RPMI7951 (cell line): ENCODE data around the gene NSD2. TPM values are rescaled to one million over a fixed set of nuclear protein-coding genes. Genes with fewer than 3 reads are reported as not detected.
"Not testable (repeated sequence)": the region's sequence is repeated elsewhere in the genome, so short reads cannot be mapped to it uniquely, and the experiment has no call there.

Source experiments
- DNase-seq: peaks from one replicate; pipeline ENCODE4 v3.0.0-alpha.2; 2012; ENCODE audit warnings: low read depth
- total RNA-seq: library from RNA; depleted of rRNA; stranded (reverse); fragments of >200 nt; shearing (Covaris generic); gene quantifications from 2 replicates; pipeline ENCODE4 v1.2.3, GENCODE V29; 2014; rRNA removed

The NSD2 gene
- 44.8 and 45.1 TPM in 2 replicates for total RNA-seq

GRCh38 chr4:1870578-1871443 lies at the start of gene NSD2:
NSD2 (plus strand) TSS chr4:1871393; CDS start chr4:1900655, 29,262 bp downstream.
- peak; percentile 86 for DNase-seq

GRCh38 chr4:1821679-1822567 lies 49.3 kb upstream of the NSD2 start:
- DNase-seq, result no peak

- DNase-seq, result no peak
These were observed 48.3 kb upstream of the NSD2 start for GRCh38 chr4:1822568-1823544.

- no peak for DNase-seq
These were observed 47.7 kb upstream of the NSD2 start for GRCh38 chr4:1823545-1823932.

- DNase-seq, result no peak
These were observed 46.4 kb upstream of the NSD2 start for GRCh38 chr4:1824746-1825145.

GRCh38 chr4:1825326-1825725 lies 45.9 kb upstream of the NSD2 start:
- DNase-seq, result no peak

- DNase-seq, result no peak
These were observed 44.5 kb upstream of the NSD2 start for GRCh38 chr4:1826531-1827350.

- DNase-seq, result no peak
These were observed 41.0 kb upstream of the NSD2 start for GRCh38 chr4:1830234-1830633.

- DNase-seq, result no peak
These were observed 40.5 kb upstream of the NSD2 start for GRCh38 chr4:1830642-1831228.

- no peak for DNase-seq
These were observed 39.9 kb upstream of the NSD2 start for GRCh38 chr4:1831331-1831730.

- DNase-seq, result no peak
These were observed 38.5 kb upstream of the NSD2 start for GRCh38 chr4:1832690-1833089.

- DNase-seq, result no peak
These were observed 37.7 kb upstream of the NSD2 start for GRCh38 chr4:1833307-1834046.

- DNase-seq, result no peak
These were observed 37.0 kb upstream of the NSD2 start for GRCh38 chr4:1834047-1834775.

- not testable (repeated sequence) for DNase-seq
These were observed 35.4 kb upstream of the NSD2 start for GRCh38 chr4:1835836-1836235.

- DNase-seq, result no peak
These were observed 34.5 kb upstream of the NSD2 start for GRCh38 chr4:1836650-1837049.

- DNase-seq, result no peak
These were observed 34.1 kb upstream of the NSD2 start for GRCh38 chr4:1837069-1837468.

GRCh38 chr4:1839282-1839681 lies 31.9 kb upstream of the NSD2 start:
- DNase-seq, result no peak

- DNase-seq, result no peak
These were observed 29.8 kb upstream of the NSD2 start for GRCh38 chr4:1841201-1841886.
